ENCODE results near the gene HCN4. TPM values are rescaled to one million over a fixed set of nuclear protein-coding genes. Genes with fewer than 3 reads are reported as not detected.

The HCN4 gene
- total and polyA plus RNA-seq, 2 experiments from 2014 or later, result 2.4 to 10.6 TPM

DNA sequence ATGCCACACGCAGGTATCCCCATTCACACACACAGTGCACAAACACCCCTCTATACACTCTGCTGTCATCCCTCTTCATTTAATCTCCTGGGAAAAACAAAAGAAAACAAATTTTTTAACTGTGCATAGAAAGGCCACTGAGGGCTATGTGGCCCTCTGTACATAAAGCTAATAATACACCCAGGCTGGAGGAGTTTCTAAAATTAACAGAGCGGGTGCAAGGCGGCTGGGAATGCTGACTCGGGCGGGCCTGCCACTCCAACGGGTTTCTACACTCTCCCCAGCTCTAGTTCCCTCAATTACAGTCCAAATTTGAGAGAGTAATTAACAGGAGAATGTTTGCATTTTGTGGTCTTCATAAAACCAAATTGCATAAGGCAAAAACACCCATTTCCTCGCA is 23.1 kb downstream of the HCN4 start:
- no peak for ATAC-seq
- TF ChIP-seq JUNB (IDR thresholded peaks at IDR 0.05; ENCODE audit: unreplicated experiment), result no peak
- no peak for TF ChIP-seq NANOG (IDR thresholded peaks at IDR 0.05; ENCODE audit: borderline replicate concordance)
- TF ChIP-seq ZNF331 (CRISPR knock-in tag; IDR thresholded peaks at IDR 0.05; ENCODE audit: low read depth), result no peak
- no peak for TF ChIP-seq STAT1 (IDR thresholded peaks at IDR 0.05; ENCODE audit: unreplicated experiment)
- TF ChIP-seq, protein P1, sequence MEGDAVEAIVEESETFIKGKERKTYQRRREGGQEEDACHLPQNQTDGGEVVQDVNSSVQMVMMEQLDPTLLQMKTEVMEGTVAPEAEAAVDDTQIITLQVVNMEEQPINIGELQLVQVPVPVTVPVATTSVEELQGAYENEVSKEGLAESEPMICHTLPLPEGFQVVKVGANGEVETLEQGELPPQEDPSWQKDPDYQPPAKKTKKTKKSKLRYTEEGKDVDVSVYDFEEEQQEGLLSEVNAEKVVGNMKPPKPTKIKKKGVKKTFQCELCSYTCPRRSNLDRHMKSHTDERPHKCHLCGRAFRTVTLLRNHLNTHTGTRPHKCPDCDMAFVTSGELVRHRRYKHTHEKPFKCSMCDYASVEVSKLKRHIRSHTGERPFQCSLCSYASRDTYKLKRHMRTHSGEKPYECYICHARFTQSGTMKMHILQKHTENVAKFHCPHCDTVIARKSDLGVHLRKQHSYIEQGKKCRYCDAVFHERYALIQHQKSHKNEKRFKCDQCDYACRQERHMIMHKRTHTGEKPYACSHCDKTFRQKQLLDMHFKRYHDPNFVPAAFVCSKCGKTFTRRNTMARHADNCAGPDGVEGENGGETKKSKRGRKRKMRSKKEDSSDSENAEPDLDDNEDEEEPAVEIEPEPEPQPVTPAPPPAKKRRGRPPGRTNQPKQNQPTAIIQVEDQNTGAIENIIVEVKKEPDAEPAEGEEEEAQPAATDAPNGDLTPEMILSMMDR (conservative IDR thresholded peaks at IDR 0.05; ENCODE audit: low read depth in 2 of 2), result no peak
- TF ChIP-seq ZNF114 (CRISPR knock-in tag; IDR thresholded peaks at IDR 0.05), result no peak
- TF ChIP-seq EZH2phosphoT487 (IDR thresholded peaks at IDR 0.05; ENCODE audit: unreplicated experiment), result no peak
- TF ChIP-seq, protein P2, sequence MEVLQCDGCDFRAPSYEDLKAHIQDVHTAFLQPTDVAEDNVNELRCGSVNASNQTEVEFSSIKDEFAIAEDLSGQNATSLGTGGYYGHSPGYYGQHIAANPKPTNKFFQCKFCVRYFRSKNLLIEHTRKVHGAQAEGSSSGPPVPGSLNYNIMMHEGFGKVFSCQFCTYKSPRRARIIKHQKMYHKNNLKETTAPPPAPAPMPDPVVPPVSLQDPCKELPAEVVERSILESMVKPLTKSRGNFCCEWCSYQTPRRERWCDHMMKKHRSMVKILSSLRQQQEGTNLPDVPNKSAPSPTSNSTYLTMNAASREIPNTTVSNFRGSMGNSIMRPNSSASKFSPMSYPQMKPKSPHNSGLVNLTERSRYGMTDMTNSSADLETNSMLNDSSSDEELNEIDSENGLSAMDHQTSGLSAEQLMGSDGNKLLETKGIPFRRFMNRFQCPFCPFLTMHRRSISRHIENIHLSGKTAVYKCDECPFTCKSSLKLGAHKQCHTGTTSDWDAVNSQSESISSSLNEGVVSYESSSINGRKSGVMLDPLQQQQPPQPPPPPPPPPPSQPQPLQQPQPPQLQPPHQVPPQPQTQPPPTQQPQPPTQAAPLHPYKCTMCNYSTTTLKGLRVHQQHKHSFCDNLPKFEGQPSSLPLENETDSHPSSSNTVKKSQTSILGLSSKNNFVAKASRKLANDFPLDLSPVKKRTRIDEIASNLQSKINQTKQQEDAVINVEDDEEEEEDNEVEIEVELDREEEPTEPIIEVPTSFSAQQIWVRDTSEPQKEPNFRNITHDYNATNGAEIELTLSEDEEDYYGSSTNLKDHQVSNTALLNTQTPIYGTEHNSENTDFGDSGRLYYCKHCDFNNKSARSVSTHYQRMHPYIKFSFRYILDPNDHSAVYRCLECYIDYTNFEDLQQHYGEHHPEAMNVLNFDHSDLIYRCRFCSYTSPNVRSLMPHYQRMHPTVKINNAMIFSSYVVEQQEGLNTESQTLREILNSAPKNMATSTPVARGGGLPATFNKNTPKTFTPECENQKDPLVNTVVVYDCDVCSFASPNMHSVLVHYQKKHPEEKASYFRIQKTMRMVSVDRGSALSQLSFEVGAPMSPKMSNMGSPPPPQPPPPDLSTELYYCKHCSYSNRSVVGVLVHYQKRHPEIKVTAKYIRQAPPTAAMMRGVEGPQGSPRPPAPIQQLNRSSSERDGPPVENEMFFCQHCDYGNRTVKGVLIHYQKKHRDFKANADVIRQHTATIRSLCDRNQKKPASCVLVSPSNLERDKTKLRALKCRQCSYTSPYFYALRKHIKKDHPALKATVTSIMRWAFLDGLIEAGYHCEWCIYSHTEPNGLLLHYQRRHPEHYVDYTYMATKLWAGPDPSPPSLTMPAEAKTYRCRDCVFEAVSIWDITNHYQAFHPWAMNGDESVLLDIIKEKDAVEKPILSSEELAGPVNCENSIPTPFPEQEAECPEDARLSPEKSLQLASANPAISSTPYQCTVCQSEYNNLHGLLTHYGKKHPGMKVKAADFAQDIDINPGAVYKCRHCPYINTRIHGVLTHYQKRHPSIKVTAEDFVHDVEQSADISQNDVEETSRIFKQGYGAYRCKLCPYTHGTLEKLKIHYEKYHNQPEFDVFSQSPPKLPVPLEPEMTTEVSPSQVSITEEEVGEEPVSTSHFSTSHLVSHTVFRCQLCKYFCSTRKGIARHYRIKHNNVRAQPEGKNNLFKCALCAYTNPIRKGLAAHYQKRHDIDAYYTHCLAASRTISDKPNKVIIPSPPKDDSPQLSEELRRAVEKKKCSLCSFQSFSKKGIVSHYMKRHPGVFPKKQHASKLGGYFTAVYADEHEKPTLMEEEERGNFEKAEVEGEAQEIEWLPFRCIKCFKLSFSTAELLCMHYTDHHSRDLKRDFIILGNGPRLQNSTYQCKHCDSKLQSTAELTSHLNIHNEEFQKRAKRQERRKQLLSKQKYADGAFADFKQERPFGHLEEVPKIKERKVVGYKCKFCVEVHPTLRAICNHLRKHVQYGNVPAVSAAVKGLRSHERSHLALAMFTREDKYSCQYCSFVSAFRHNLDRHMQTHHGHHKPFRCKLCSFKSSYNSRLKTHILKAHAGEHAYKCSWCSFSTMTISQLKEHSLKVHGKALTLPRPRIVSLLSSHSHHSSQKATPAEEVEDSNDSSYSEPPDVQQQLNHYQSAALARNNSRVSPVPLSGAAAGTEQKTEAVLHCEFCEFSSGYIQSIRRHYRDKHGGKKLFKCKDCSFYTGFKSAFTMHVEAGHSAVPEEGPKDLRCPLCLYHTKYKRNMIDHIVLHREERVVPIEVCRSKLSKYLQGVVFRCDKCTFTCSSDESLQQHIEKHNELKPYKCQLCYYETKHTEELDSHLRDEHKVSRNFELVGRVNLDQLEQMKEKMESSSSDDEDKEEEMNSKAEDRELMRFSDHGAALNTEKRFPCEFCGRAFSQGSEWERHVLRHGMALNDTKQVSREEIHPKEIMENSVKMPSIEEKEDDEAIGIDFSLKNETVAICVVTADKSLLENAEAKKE (CRISPR knock-in tag; IDR thresholded peaks at IDR 0.05), result no peak
- TF ChIP-seq ETS1 (IDR thresholded peaks at IDR 0.05), result no peak
- TF ChIP-seq, protein P3, sequence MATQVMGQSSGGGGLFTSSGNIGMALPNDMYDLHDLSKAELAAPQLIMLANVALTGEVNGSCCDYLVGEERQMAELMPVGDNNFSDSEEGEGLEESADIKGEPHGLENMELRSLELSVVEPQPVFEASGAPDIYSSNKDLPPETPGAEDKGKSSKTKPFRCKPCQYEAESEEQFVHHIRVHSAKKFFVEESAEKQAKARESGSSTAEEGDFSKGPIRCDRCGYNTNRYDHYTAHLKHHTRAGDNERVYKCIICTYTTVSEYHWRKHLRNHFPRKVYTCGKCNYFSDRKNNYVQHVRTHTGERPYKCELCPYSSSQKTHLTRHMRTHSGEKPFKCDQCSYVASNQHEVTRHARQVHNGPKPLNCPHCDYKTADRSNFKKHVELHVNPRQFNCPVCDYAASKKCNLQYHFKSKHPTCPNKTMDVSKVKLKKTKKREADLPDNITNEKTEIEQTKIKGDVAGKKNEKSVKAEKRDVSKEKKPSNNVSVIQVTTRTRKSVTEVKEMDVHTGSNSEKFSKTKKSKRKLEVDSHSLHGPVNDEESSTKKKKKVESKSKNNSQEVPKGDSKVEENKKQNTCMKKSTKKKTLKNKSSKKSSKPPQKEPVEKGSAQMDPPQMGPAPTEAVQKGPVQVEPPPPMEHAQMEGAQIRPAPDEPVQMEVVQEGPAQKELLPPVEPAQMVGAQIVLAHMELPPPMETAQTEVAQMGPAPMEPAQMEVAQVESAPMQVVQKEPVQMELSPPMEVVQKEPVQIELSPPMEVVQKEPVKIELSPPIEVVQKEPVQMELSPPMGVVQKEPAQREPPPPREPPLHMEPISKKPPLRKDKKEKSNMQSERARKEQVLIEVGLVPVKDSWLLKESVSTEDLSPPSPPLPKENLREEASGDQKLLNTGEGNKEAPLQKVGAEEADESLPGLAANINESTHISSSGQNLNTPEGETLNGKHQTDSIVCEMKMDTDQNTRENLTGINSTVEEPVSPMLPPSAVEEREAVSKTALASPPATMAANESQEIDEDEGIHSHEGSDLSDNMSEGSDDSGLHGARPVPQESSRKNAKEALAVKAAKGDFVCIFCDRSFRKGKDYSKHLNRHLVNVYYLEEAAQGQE (IDR thresholded peaks at IDR 0.05; ENCODE audit: unreplicated experiment), result no peak
- no peak for TF ChIP-seq POLR2AphosphoS5 (IDR thresholded peaks at IDR 0.05; ENCODE audit: low read depth)
- no peak for TF ChIP-seq EZH2 (IDR thresholded peaks at IDR 0.05; ENCODE audit: low read depth, unreplicated experiment)
- TF ChIP-seq CREB1 (CRISPR knock-in tag; IDR thresholded peaks at IDR 0.05; ENCODE audit: low read depth), result no peak
- H3K4me1 ChIP-seq (ENCODE audit: insufficient read depth), result peaks cover 6% of the 10 kb centered on the region; the same call in 1 of the 2 replicates

More for the DNA sequence above, 23.1 kb downstream of the HCN4 start:
- Histone ChIP-seq H3K36me3 (ENCODE audit: insufficient read depth) (0 out of 2 replicates have a peak, but pooled peaks cover 9% of the 10 kb centered on the region), H3K9me2 (ENCODE audit: insufficient read depth) (no peaks in the 10 kb centered on the region), H3K27me3 (ENCODE audit: insufficient read depth) (no peaks in the 10 kb centered on the region), H3K27ac (ENCODE audit: low read depth) (no peak overlapping the region), H3K4me3 (no peak overlapping the region), H3F3A (replicated peaks; ENCODE audit: low read depth) (no peaks in the 10 kb centered on the region), H3K79me2 (replicated peaks; ENCODE audit: insufficient read depth) (peaks cover 9% of the 10 kb centered on the region), H2AFZ (no peak overlapping the region), H3K4me2 (no peak overlapping the region), H4K20me1 (replicated peaks; ENCODE audit: insufficient read depth) (peaks cover 31% of the 10 kb centered on the region)
- H3K27ac Mint-ChIP-seq, result no peak overlapping the region
- H3K4me3 Mint-ChIP-seq, result no peak overlapping the region
- H3K27me3 Mint-ChIP-seq (ENCODE audit: insufficient read depth, low read depth, poor library complexity), result peaks cover 2% of the 10 kb centered on the region
- peaks cover 16% of the 10 kb centered on the region for H3K36me3 Mint-ChIP-seq (ENCODE audit: low read depth)
- H3K9me3 Mint-ChIP-seq, result no peaks in the 10 kb centered on the region; the same call in 2 of the 3 replicates
- H3K4me1 Mint-ChIP-seq, result peaks cover 18% of the 10 kb centered on the region
- no peak for DNase-seq (ENCODE audit: low spot score)

Data from GM23338 (cell line).